T47D (cell line): Measurements from ENCODE around the gene COL23A1.

Source experiments
- DNase-seq, 2 experiments: peaks; one replicate each; pipeline versions ENCODE4 v3.0.0 to v3.0.0-alpha.2; 2011 to 2012; ENCODE audit warnings: low read depth in 1 of 2, low spot score in 1 of 2
- JUND ChIP-seq: IDR thresholded peaks from 2 replicates; pipeline ENCODE4 v1.6.1; 2012; ENCODE audit warnings: low read depth
- in situ Hi-C: cut with HindIII; loops from 2 replicates; pipeline ENCODE4 v1.10.0; 2016; ENCODE audit warnings: low sequenced_read_pairs, low pct_unique_long_range_greater_than_20kb

COL23A1 gene

GRCh38 chr5:178516504-178517235 lies 73.5 kb downstream of the COL23A1 start:
- TF ChIP-seq JUND, result no peak
- no peak for DNase-seq
- in situ Hi-C loops, result no loop called here

- no peak for DNase-seq
- in situ Hi-C loops, result no loop called here
- no peak for TF ChIP-seq JUND
Measured at GRCh38 chr5:178515776-178516503, 74.3 kb downstream of the COL23A1 start.

- DNase-seq, result no peak
- in situ Hi-C loops, result no loop called here
- no peak for TF ChIP-seq JUND
Measured at GRCh38 chr5:178514851-178515418, 75.3 kb downstream of the COL23A1 start.

- TF ChIP-seq JUND, result no peak
- DNase-seq, result no peak
- in situ Hi-C loops, result no loop called here
Measured at GRCh38 chr5:178511172-178511571, 79.0 kb downstream of the COL23A1 start.

- no peak for TF ChIP-seq JUND
- no peak for DNase-seq
- in situ Hi-C loops, result no loop called here
Measured at GRCh38 chr5:178509491-178510057, 80.6 kb downstream of the COL23A1 start.

- no peak for DNase-seq
- in situ Hi-C loops, result no loop called here
- no peak for TF ChIP-seq JUND
Measured at GRCh38 chr5:178507151-178507932, 82.9 kb downstream of the COL23A1 start.

GRCh38 chr5:178505639-178506407 lies 84.4 kb downstream of the COL23A1 start:
- DNase-seq, result no peak
- in situ Hi-C loops, result no loop called here
- TF ChIP-seq JUND, result no peak

GRCh38 chr5:178504340-178504960 lies 85.7 kb downstream of the COL23A1 start:
- TF ChIP-seq JUND, result no peak
- in situ Hi-C loops, result no loop called here
- no peak for DNase-seq

GRCh38 chr5:178502401-178503100 lies 87.6 kb downstream of the COL23A1 start:
- TF ChIP-seq JUND, result no peak
- DNase-seq, result no peak

GRCh38 chr5:178499352-178499751 lies 90.8 kb downstream of the COL23A1 start:
- no peak for DNase-seq
- in situ Hi-C loops, result no loop called here
- TF ChIP-seq JUND, result no peak

More at GRCh38 chr5:178502401-178503100, 87.6 kb downstream of the COL23A1 start:
- in situ Hi-C loops, result no loop called here

GRCh38 chr5:178496642-178497041 lies 93.6 kb downstream of the COL23A1 start:
- in situ Hi-C loops, result no loop called here
- TF ChIP-seq JUND, result no peak
- no peak for DNase-seq
